GM12873 (cell line): Measurements from ENCODE around the gene SLC24A4.

ENCODE experiments used
- TF ChIP-seq, protein P1 (sequence below): IDR thresholded peaks from 2 replicates; pipeline ENCODE4 v1.5.1; 2012; ENCODE audit warnings: low read depth, mild to moderate bottlenecking, moderate library complexity, low read length, control low read depth; ENCODE audit not compliant: insufficient read depth; ENCODE audit errors: missing control alignments

SLC24A4 gene

DNA sequence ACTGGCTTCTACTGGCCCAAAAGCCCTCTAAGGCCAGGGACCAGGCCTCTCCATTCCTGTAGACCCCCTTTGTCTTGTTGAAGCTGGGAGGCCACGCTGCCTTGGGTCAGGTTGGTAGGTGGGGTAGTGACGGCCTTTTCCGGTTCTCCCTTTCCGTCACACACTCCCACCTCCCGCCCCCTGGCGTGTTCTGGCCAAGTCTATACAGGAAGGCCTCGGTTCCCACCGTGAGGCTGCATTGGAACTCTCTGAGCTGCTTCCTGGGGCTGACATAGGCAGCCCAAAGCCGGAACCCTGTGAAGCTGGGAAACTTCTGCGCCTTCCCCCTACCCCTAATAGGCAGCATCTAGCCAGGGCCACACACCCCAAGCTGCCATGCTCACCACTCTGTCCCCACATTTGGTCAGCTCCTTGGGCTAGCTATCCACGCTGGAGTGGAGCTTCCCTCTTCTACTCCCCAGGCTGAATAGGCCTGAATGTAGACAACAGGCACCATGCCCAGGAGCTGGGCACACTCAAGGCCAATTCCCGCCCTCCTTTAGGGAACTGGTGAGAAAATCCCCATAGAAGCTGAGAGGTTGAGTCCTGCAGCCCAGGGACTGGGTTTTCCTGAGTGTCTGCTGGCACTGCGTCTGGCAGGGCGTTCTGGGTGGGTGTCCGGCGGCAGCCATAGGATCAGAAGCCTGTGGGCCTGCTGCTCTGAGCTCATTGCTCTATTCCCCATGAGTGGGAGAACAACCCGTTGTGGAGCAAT lies 226.3 kb downstream of the SLC24A4 start:
- TF ChIP-seq, protein P1, sequence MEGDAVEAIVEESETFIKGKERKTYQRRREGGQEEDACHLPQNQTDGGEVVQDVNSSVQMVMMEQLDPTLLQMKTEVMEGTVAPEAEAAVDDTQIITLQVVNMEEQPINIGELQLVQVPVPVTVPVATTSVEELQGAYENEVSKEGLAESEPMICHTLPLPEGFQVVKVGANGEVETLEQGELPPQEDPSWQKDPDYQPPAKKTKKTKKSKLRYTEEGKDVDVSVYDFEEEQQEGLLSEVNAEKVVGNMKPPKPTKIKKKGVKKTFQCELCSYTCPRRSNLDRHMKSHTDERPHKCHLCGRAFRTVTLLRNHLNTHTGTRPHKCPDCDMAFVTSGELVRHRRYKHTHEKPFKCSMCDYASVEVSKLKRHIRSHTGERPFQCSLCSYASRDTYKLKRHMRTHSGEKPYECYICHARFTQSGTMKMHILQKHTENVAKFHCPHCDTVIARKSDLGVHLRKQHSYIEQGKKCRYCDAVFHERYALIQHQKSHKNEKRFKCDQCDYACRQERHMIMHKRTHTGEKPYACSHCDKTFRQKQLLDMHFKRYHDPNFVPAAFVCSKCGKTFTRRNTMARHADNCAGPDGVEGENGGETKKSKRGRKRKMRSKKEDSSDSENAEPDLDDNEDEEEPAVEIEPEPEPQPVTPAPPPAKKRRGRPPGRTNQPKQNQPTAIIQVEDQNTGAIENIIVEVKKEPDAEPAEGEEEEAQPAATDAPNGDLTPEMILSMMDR = no peak

DNA sequence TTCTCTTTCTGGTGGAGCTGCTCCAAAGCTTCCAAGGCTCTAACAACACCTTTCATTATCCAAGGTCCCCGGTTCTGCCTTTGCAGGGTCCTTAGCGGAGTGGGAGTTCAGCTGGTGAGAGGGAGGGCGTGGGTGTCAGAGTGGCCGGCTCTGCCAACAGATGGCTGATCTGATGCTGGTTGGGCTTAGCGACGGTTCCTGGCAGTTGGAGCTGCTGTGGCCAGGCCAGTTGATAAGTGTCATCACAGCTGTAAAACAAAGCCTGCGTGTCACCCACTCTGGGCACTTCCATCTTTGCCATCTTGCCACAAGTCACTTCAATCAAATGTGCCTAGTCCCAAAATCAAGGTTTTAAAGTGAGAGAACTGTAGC lies 226.9 kb downstream of the SLC24A4 start:
- TF ChIP-seq, protein P1 = no peak
